NCI-H2029 (cell line): ENCODE data around the gene CILP.
"Not testable (repeated sequence)": the region's sequence is repeated elsewhere in the genome, so short reads cannot be mapped to it uniquely, and the experiment has no call there.

ENCODE experiments used
- DNase-seq: peaks from one replicate; lab custom pipeline; 2025; lab: John Stamatoyannopoulos, UW

The CILP gene

GRCh38 chr15:65210770-65211481 is at the start of gene CILP:
TSS of gene CILP (minus strand) at chr15:65211473. CDS start at chr15:65209755, 1,718 bp downstream.
- no peak for DNase-seq

GRCh38 chr15:65260968-65261367 is 49.7 kb upstream of the CILP start:
- DNase-seq, result no peak

- no peak for DNase-seq
Observed at GRCh38 chr15:65259367-65259797, 48.1 kb upstream of the CILP start.

GRCh38 chr15:65258375-65259262 is 47.3 kb upstream of the CILP start:
- no peak for DNase-seq

GRCh38 chr15:65255486-65256140 is 44.3 kb upstream of the CILP start:
- no peak for DNase-seq

GRCh38 chr15:65254758-65255157 is 43.5 kb upstream of the CILP start:
- no peak for DNase-seq

- no peak for DNase-seq
Observed at GRCh38 chr15:65254356-65254755, 43.1 kb upstream of the CILP start.

GRCh38 chr15:65249641-65250040 is 38.4 kb upstream of the CILP start:
- DNase-seq, result no peak

GRCh38 chr15:65248511-65249255 is 37.4 kb upstream of the CILP start:
- no peak for DNase-seq

GRCh38 chr15:65246939-65247338 is 35.7 kb upstream of the CILP start:
- no peak for DNase-seq

- no peak for DNase-seq
Observed at GRCh38 chr15:65246026-65246714, 34.9 kb upstream of the CILP start.

GRCh38 chr15:65245096-65245856 is 34.0 kb upstream of the CILP start:
- DNase-seq, result no peak

GRCh38 chr15:65244638-65245037 is 33.4 kb upstream of the CILP start:
- DNase-seq, result no peak

GRCh38 chr15:65236443-65236842 is 25.2 kb upstream of the CILP start:
- not testable (repeated sequence) for DNase-seq

GRCh38 chr15:65233696-65234095 is 22.4 kb upstream of the CILP start:
- DNase-seq, result no peak

- DNase-seq, result no peak
Observed at GRCh38 chr15:65232520-65232919, 21.2 kb upstream of the CILP start.

- DNase-seq, result no peak
Observed at GRCh38 chr15:65231306-65231705, 20.0 kb upstream of the CILP start.

GRCh38 chr15:65226901-65227300 is 15.6 kb upstream of the CILP start:
- DNase-seq, result not testable (repeated sequence)

- DNase-seq, result no peak
Observed at GRCh38 chr15:65226221-65226620, 14.9 kb upstream of the CILP start.

GRCh38 chr15:65223996-65224395 is 12.7 kb upstream of the CILP start:
- DNase-seq, result no peak

- DNase-seq, result no peak
Observed at GRCh38 chr15:65222891-65223290, 11.6 kb upstream of the CILP start.
